GM19324 (cell line): Measurements from ENCODE around the gene SEPTIN3.

Experiments used
- ATAC-seq: cut with Tn5 transposase; IDR thresholded peaks from one replicate; pipeline ENCODE4 v1.9.1; 2021; ENCODE audit warnings: mild to moderate bottlenecking, moderate library complexity; ENCODE audit not compliant: unreplicated experiment, low FRiP score

SEPTIN3 gene

GRCh38 chr22:42010778-42011177, 41.5 kb downstream of the SEPTIN3 start:
- ATAC-seq = no peak

- no peak for ATAC-seq
Measured at GRCh38 chr22:42013385-42013784, 44.1 kb downstream of the SEPTIN3 start.

- no peak for ATAC-seq
Measured at GRCh38 chr22:42016111-42016510, 46.9 kb downstream of the SEPTIN3 start.

- no peak for ATAC-seq
Measured at GRCh38 chr22:42018224-42018623, 49.0 kb downstream of the SEPTIN3 start.
